ENCODE data around the gene PLA2G4D.

The PLA2G4D gene

GRCh38 chr15:42045211-42045615 lies 49.1 kb downstream of the PLA2G4D start:
- no peak for DNase-seq (ENCODE audit: low read depth, low spot score)
- no peak overlapping the region for H3K4me3 ChIP-seq (ENCODE audit: low read depth, low read length)
- CTCF ChIA-PET: interaction anchor here (1.3 kb wide), 1 partner anchor 22 kb away, joined by 4 read pairs; no protein-coding TSS in a partner anchor
- TF ChIP-seq CTCF (IDR thresholded peaks at IDR 0.05; ENCODE audit: insufficient read depth, low read length, missing control alignments): no peak
- POLR2A ChIA-PET: no interaction called here

GRCh38 chr15:42042602-42043400 lies 51.6 kb downstream of the PLA2G4D start:
- CTCF ChIA-PET: interaction anchor here (0.9 to 2.0 kb wide), 6 partner anchors 10 to 54 kb away, joined by 3 to 5 read pairs (median 4); no protein-coding TSS in a partner anchor
- H3K4me3 ChIP-seq (ENCODE audit: low read depth, low read length): no peak overlapping the region
- TF ChIP-seq CTCF (IDR thresholded peaks at IDR 0.05; ENCODE audit: insufficient read depth, low read length, missing control alignments): no peak
- POLR2A ChIA-PET: no interaction called here
- DNase-seq (ENCODE audit: low read depth, low spot score): no peak

- POLR2A ChIA-PET: no interaction called here
These were observed 56.0 kb downstream of the PLA2G4D start for GRCh38 chr15:42038401-42038800.

GRCh38 chr15:42037656-42038055 lies 56.7 kb downstream of the PLA2G4D start:
- POLR2A ChIA-PET: no interaction called here

More at GRCh38 chr15:42038401-42038800, 56.0 kb downstream of the PLA2G4D start:
- DNase-seq (ENCODE audit: low read depth, low spot score): no peak
- CTCF ChIA-PET: interaction anchor here (1.1 to 1.7 kb wide), 3 partner anchors 28 to 49 kb away, joined by 3 to 5 read pairs (median 4); no protein-coding TSS in a partner anchor
- TF ChIP-seq CTCF (IDR thresholded peaks at IDR 0.05; ENCODE audit: insufficient read depth, low read length, missing control alignments): no peak
- no peak overlapping the region for H3K4me3 ChIP-seq (ENCODE audit: low read depth, low read length)

GRCh38 chr15:42036966-42037365 lies 57.4 kb downstream of the PLA2G4D start:
- H3K4me3 ChIP-seq (ENCODE audit: low read depth, low read length): no peak overlapping the region
- DNase-seq (ENCODE audit: low read depth, low spot score): no peak
- ChIA-PET POLR2A (no interaction called here), CTCF (interaction anchor here (0.7 to 1.7 kb wide), 5 partner anchors 20 to 49 kb away, joined by 3 to 6 read pairs (median 4); no protein-coding TSS in a partner anchor)
- TF ChIP-seq CTCF (IDR thresholded peaks at IDR 0.05; ENCODE audit: insufficient read depth, low read length, missing control alignments): no peak

More at GRCh38 chr15:42037656-42038055, 56.7 kb downstream of the PLA2G4D start:
- no peak overlapping the region for H3K4me3 ChIP-seq (ENCODE audit: low read depth, low read length)
- no peak for DNase-seq (ENCODE audit: low read depth, low spot score)
- CTCF ChIA-PET: interaction anchor here (0.7 to 1.7 kb wide), 5 partner anchors 29 to 49 kb away, joined by 3 to 4 read pairs (median 3); no protein-coding TSS in a partner anchor
- no peak for TF ChIP-seq CTCF (IDR thresholded peaks at IDR 0.05; ENCODE audit: insufficient read depth, low read length, missing control alignments)
